Activated CD4-positive, alpha-beta T cell treated with anti-CD3 and anti-CD28 coated beads for 36 hours (primary cell): ENCODE data around the gene SEMA7A. TPM values are rescaled to one million over a fixed set of nuclear protein-coding genes. Genes with fewer than 3 reads are reported as not detected.

Experiments used
- ATAC-seq: fragments of 200-7000 bp; cut with Tn5 transposase; one replicate; pipeline ENCODE4 v1.10.0; 2021; ENCODE audit warnings: mild to moderate bottlenecking, moderate library complexity
- CTCF ChIA-PET: fragments of 350-600 bp; sonication (Branson Sonifier 250); formaldehyde crosslinking; loops from one replicate; lab custom pipeline; 2021; ENCODE audit warnings: antibody characterized with exemption; lab: Charles Lee
- POLR2A ChIA-PET: fragments of 350-600 bp; sonication (Branson Sonifier 250); formaldehyde crosslinking; loops from one replicate; lab custom pipeline; 2021; ENCODE audit warnings: antibody characterized with exemption, inconsistent platforms; lab: Charles Lee
- DNase-seq: peaks from one replicate; pipeline ENCODE4 v3.0.0-alpha.2; 2020
- H3K27ac Mint-ChIP-seq: one replicate; pipeline ENCODE4 v1.8.0; 2021; ENCODE audit warnings: mixed read lengths
- H3K27me3 Mint-ChIP-seq: one replicate; pipeline ENCODE4 v1.8.0; 2021; ENCODE audit warnings: mixed read lengths
- H3K36me3 Mint-ChIP-seq: one replicate; pipeline ENCODE4 v1.8.0; 2021; ENCODE audit warnings: low read depth, mixed read lengths
- H3K4me1 Mint-ChIP-seq: one replicate; pipeline ENCODE4 v1.8.0; 2021; ENCODE audit warnings: mixed read lengths
- H3K4me3 Mint-ChIP-seq: one replicate; pipeline ENCODE4 v1.8.0; 2021; ENCODE audit warnings: mild to moderate bottlenecking, moderate library complexity, mixed read lengths
- H3K9me3 Mint-ChIP-seq: one replicate; pipeline ENCODE4 v1.8.0; 2021; ENCODE audit warnings: low read depth, mixed read lengths
- intact Hi-C, 2 experiments: fragments of 100-400 bp; cut with DNase I in 1 of 2; cut with micrococcal nuclease in 1 of 2; formaldehyde crosslinking; loops; one replicate each; pipeline versions ENCODE4 v1.14.2 to v1.15.1; 2022 to 2024; cut with DNase I, micrococcal nuclease
- total RNA-seq, 2 experiments: library from RNA; stranded (reverse); gene quantifications; one replicate each; pipeline ENCODE4 v1.2.3, GENCODE V29; 2021

Gene SEMA7A
- total RNA-seq, 2 experiments from 2014 or later = 57.3 to 57.7 TPM

GRCh38 chr15:74384566-74384880 lies 49.2 kb downstream of the SEMA7A start:
- ChIA-PET POLR2A (interaction anchor here (0.5 to 2.0 kb wide), 4 partner anchors 12 to 238 kb away, joined by 3 to 8 read pairs (median 3); no protein-coding TSS in a partner anchor), CTCF (interaction anchor here (0.8 to 10.2 kb wide), 11 partner anchors 9 to 387 kb away, joined by 3 to 176 read pairs (median 6); partner anchors contain the start of gene SEMA7A)
- ATAC-seq = peak; percentile 1
- H3K27ac Mint-ChIP-seq = peak overlapping the region; percentile 97
- H3K36me3 Mint-ChIP-seq = no peaks in the 10 kb centered on the region
- peak overlapping the region; percentile 41 for H3K4me3 Mint-ChIP-seq
- no peak for DNase-seq
- H3K9me3 Mint-ChIP-seq = no peaks in the 10 kb centered on the region
- H3K4me1 Mint-ChIP-seq = peaks cover 63% of the 10 kb centered on the region
- no peaks in the 10 kb centered on the region for H3K27me3 Mint-ChIP-seq
- intact Hi-C loops = loop anchor here (1.0 kb wide), 3 partner anchors 12 to 19 kb away; no protein-coding TSS in a partner anchor

- ChIA-PET CTCF (interaction anchor here (0.6 to 10.2 kb wide), 12 partner anchors 8 to 387 kb away, joined by 3 to 176 read pairs (median 5); partner anchors contain the start of gene SEMA7A), POLR2A (interaction anchor here (1.0 to 2.0 kb wide), 3 partner anchors 13 to 105 kb away, joined by 3 to 8 read pairs (median 3); no protein-coding TSS in a partner anchor)
- Mint-ChIP-seq H3K9me3 (no peaks in the 10 kb centered on the region), H3K27me3 (no peaks in the 10 kb centered on the region), H3K27ac (peak overlapping the region; percentile 97), H3K36me3 (no peaks in the 10 kb centered on the region), H3K4me1 (peaks cover 69% of the 10 kb centered on the region), H3K4me3 (peak overlapping the region; percentile 41)
- intact Hi-C loops = loop anchor here (1.0 to 2.0 kb wide), 6 partner anchors 12 to 157 kb away; partner anchors contain the start of genes ARID3B (in 1 of the 2) and UBL7 (in 1 of the 2)
- DNase-seq (peak; percentile 88), ATAC-seq (peak; percentile 69)
Observed at GRCh38 chr15:74383695-74384565, 49.8 kb downstream of the SEMA7A start.

GRCh38 chr15:74383286-74383685 lies 50.5 kb downstream of the SEMA7A start:
- intact Hi-C loops = loop anchor here (2.0 kb wide), 3 partner anchors 78 to 158 kb away; partner anchors contain the start of genes ARID3B (in 1 of the 2) and UBL7 (in 1 of the 2)
- peaks cover 76% of the 10 kb centered on the region for H3K4me1 Mint-ChIP-seq

GRCh38 chr15:74382004-74382816 lies 51.5 kb downstream of the SEMA7A start:
- Mint-ChIP-seq H3K9me3 (no peaks in the 10 kb centered on the region), H3K27me3 (no peaks in the 10 kb centered on the region), H3K27ac (peak overlapping the region; percentile 97), H3K4me1 (peaks cover 80% of the 10 kb centered on the region), H3K36me3 (no peaks in the 10 kb centered on the region), H3K4me3 (no peak overlapping the region)
- ChIA-PET CTCF (interaction anchor here (0.5 to 10.2 kb wide), 27 partner anchors 8 to 393 kb away, joined by 3 to 176 read pairs (median 4); partner anchors contain the start of genes CYP11A1, SEMA7A, STRA6 and UBL7), POLR2A (no interaction called here)
- intact Hi-C loops = loop anchor here (1.0 to 2.0 kb wide), 6 partner anchors 52 to 159 kb away; partner anchors contain the start of genes UBL7 (in 2 of the 2) and ARID3B (in 1 of the 2)
- ATAC-seq (peak; percentile 13), DNase-seq (peak; percentile 87)

More at GRCh38 chr15:74383286-74383685, 50.5 kb downstream of the SEMA7A start:
- no peaks in the 10 kb centered on the region for H3K9me3 Mint-ChIP-seq
- H3K27ac Mint-ChIP-seq = peak overlapping the region; percentile 97
- ChIA-PET POLR2A (interaction anchor here (2.0 kb wide), 1 partner anchor 20 kb away, joined by 8 read pairs; no protein-coding TSS in a partner anchor), CTCF (interaction anchor here (0.7 to 10.2 kb wide), 7 partner anchors 7 to 56 kb away, joined by 3 to 176 read pairs (median 30); partner anchors contain the start of gene SEMA7A)
- peak overlapping the region; percentile 41 for H3K4me3 Mint-ChIP-seq
- ATAC-seq (no peak), DNase-seq (no peak)
- no peaks in the 10 kb centered on the region for H3K27me3 Mint-ChIP-seq
- no peaks in the 10 kb centered on the region for H3K36me3 Mint-ChIP-seq

GRCh38 chr15:74381481-74381880 lies 52.3 kb downstream of the SEMA7A start:
- intact Hi-C loops = no loop called here

GRCh38 chr15:74381190-74381453 lies 52.6 kb downstream of the SEMA7A start:
- intact Hi-C loops = no loop called here
- DNase-seq (no peak), ATAC-seq (no peak)
- CTCF ChIA-PET = interaction anchor here (0.8 to 10.2 kb wide), 6 partner anchors 14 to 104 kb away, joined by 4 to 176 read pairs (median 24); partner anchors contain the start of gene SEMA7A
- Mint-ChIP-seq H3K4me1 (peaks cover 84% of the 10 kb centered on the region), H3K36me3 (no peaks in the 10 kb centered on the region), H3K4me3 (no peak overlapping the region), H3K27me3 (no peaks in the 10 kb centered on the region), H3K9me3 (no peaks in the 10 kb centered on the region), H3K27ac (no peak overlapping the region)
- POLR2A ChIA-PET = no interaction called here

More at GRCh38 chr15:74381481-74381880, 52.3 kb downstream of the SEMA7A start:
- peaks cover 86% of the 10 kb centered on the region for H3K4me1 Mint-ChIP-seq
- ATAC-seq (no peak), DNase-seq (peak; percentile 8)
- no peak overlapping the region for H3K27ac Mint-ChIP-seq
- H3K4me3 Mint-ChIP-seq = no peak overlapping the region
- no peaks in the 10 kb centered on the region for H3K27me3 Mint-ChIP-seq
- no peaks in the 10 kb centered on the region for H3K9me3 Mint-ChIP-seq
- ChIA-PET CTCF (interaction anchor here (0.8 to 10.2 kb wide), 7 partner anchors 14 to 104 kb away, joined by 4 to 176 read pairs (median 11); partner anchors contain the start of gene SEMA7A), POLR2A (no interaction called here)
- no peaks in the 10 kb centered on the region for H3K36me3 Mint-ChIP-seq

GRCh38 chr15:74380361-74381189 lies 53.2 kb downstream of the SEMA7A start:
- ChIA-PET CTCF (interaction anchor here (2.6 to 10.2 kb wide), 3 partner anchors 15 to 59 kb away, joined by 37 to 176 read pairs (median 48); partner anchors contain the start of gene SEMA7A), POLR2A (no interaction called here)
- peak; percentile 34 for DNase-seq
- intact Hi-C loops = no loop called here
- Mint-ChIP-seq H3K9me3 (no peaks in the 10 kb centered on the region), H3K27ac (peak overlapping the region; percentile 33), H3K36me3 (no peaks in the 10 kb centered on the region), H3K4me1 (peaks cover 79% of the 10 kb centered on the region), H3K27me3 (no peaks in the 10 kb centered on the region), H3K4me3 (no peak overlapping the region)
- no peak for ATAC-seq

GRCh38 chr15:74378848-74379247 lies 54.9 kb downstream of the SEMA7A start:
- intact Hi-C loops = no loop called here
- ATAC-seq (peak; percentile 42), DNase-seq (peak; percentile 88)
- ChIA-PET POLR2A (interaction anchor here (0.6 to 1.6 kb wide), 6 partner anchors 18 to 239 kb away, joined by 3 to 13 read pairs (median 5); no protein-coding TSS in a partner anchor), CTCF (interaction anchor here (0.5 to 10.2 kb wide), 20 partner anchors 8 to 256 kb away, joined by 3 to 176 read pairs (median 6); partner anchors contain the start of gene SEMA7A)
- Mint-ChIP-seq H3K27me3 (no peaks in the 10 kb centered on the region), H3K9me3 (no peaks in the 10 kb centered on the region), H3K27ac (peak overlapping the region; percentile 42), H3K36me3 (no peaks in the 10 kb centered on the region), H3K4me3 (peak overlapping the region; percentile 12), H3K4me1 (peaks cover 74% of the 10 kb centered on the region)

- intact Hi-C loops = no loop called here
- ChIA-PET POLR2A (interaction anchor here (0.7 to 1.6 kb wide), 4 partner anchors 19 to 62 kb away, joined by 4 to 13 read pairs (median 6); no protein-coding TSS in a partner anchor), CTCF (interaction anchor here (0.7 to 10.2 kb wide), 18 partner anchors 11 to 257 kb away, joined by 3 to 176 read pairs (median 6); partner anchors contain the start of gene SEMA7A)
- ATAC-seq (no peak), DNase-seq (peak; percentile 7)
- no peaks in the 10 kb centered on the region for H3K36me3 Mint-ChIP-seq
- peaks cover 69% of the 10 kb centered on the region for H3K4me1 Mint-ChIP-seq
- no peaks in the 10 kb centered on the region for H3K27me3 Mint-ChIP-seq
- H3K27ac Mint-ChIP-seq = peak overlapping the region; percentile 42
- no peaks in the 10 kb centered on the region for H3K9me3 Mint-ChIP-seq
- H3K4me3 Mint-ChIP-seq = peak overlapping the region; percentile 12
Observed at GRCh38 chr15:74377831-74378766, 55.7 kb downstream of the SEMA7A start.
